Activated T-cell treated with anti-CD3 and anti-CD28 coated beads, Interleukin-2, amount 50 U/mL, for 72 hours (primary cell): ENCODE measurements around the gene ANO2. TPM values are rescaled to one million over a fixed set of nuclear protein-coding genes. Genes with fewer than 3 reads are reported as not detected.

ENCODE experiments used
- ATAC-seq, 2 donors: fragments of 150-1000 bp; cut with Tn5 transposase; replicated peaks in 1 of 2; 2 replicates each; pipeline ENCODE4 v1.10.0; 2021; ENCODE audit warnings: moderate library complexity in 2 of 2, mild to moderate bottlenecking in 1 of 2
- DNase-seq, 2 donors: peaks; one replicate each; pipeline ENCODE4 v3.0.0; 2021 to 2022; ENCODE audit warnings: mixed read lengths in 1 of 2
- H3K27ac Mint-ChIP-seq: one replicate; pipeline ENCODE4 v1.8.0; 2022; ENCODE audit warnings: mild to moderate bottlenecking, moderate library complexity, mixed read lengths
- H3K27me3 Mint-ChIP-seq: one replicate; pipeline ENCODE4 v1.8.0; 2022; ENCODE audit warnings: low read depth, mixed read lengths
- H3K36me3 Mint-ChIP-seq, 2 donors: one replicate each; pipeline ENCODE4 v1.8.0; 2022; ENCODE audit warnings: mixed read lengths in 2 of 2, mild to moderate bottlenecking in 1 of 2; ENCODE audit not compliant: insufficient read depth in 2 of 2
- H3K4me1 Mint-ChIP-seq: one replicate; pipeline ENCODE4 v1.8.0; 2022; ENCODE audit warnings: low read depth, mixed read lengths
- H3K4me3 Mint-ChIP-seq, 2 donors: one replicate each; pipeline ENCODE4 v1.8.0; 2022; ENCODE audit warnings: mild to moderate bottlenecking in 2 of 2, mixed read lengths in 2 of 2, moderate library complexity in 2 of 2
- H3K9me3 Mint-ChIP-seq, 2 donors: one replicate each; pipeline ENCODE4 v1.8.0; 2022; ENCODE audit warnings: mixed read lengths in 2 of 2
- total RNA-seq, 2 donors: library from RNA; stranded (reverse); gene quantifications; one replicate each; pipeline ENCODE4 v1.2.3, GENCODE V29; 2022

ANO2 gene
- total RNA-seq, 2 donors from 2014 or later = not detected

- Mint-ChIP-seq H3K27ac (no peak overlapping the region), H3K9me3 (no peaks in the 10 kb centered on the region), H3K27me3 (no peaks in the 10 kb centered on the region), H3K4me3 (no peak overlapping the region), H3K4me1 (no peaks in the 10 kb centered on the region), H3K36me3 (no peaks in the 10 kb centered on the region)
- ATAC-seq (no peak), DNase-seq (no peak)
Observed at GRCh38 chr12:5806371-5807089, 138.5 kb downstream of the ANO2 start.

- no peak overlapping the region for H3K4me3 Mint-ChIP-seq
- peaks cover 6% of the 10 kb centered on the region for H3K27me3 Mint-ChIP-seq
- ATAC-seq (no peak), DNase-seq (no peak)
- H3K9me3 Mint-ChIP-seq = no peaks in the 10 kb centered on the region
- H3K27ac Mint-ChIP-seq = no peak overlapping the region
- H3K36me3 Mint-ChIP-seq = no peaks in the 10 kb centered on the region
- no peaks in the 10 kb centered on the region for H3K4me1 Mint-ChIP-seq
Observed at GRCh38 chr12:5803532-5803931, 141.5 kb downstream of the ANO2 start.

- H3K9me3 Mint-ChIP-seq = no peaks in the 10 kb centered on the region
- DNase-seq (no peak), ATAC-seq (no peak)
- H3K36me3 Mint-ChIP-seq = no peaks in the 10 kb centered on the region
- H3K27ac Mint-ChIP-seq = no peak overlapping the region
- no peak overlapping the region for H3K4me3 Mint-ChIP-seq
- H3K27me3 Mint-ChIP-seq = peaks cover 6% of the 10 kb centered on the region
- no peaks in the 10 kb centered on the region for H3K4me1 Mint-ChIP-seq
Observed at GRCh38 chr12:5798242-5799015, 146.6 kb downstream of the ANO2 start.

- Mint-ChIP-seq H3K4me1 (no peaks in the 10 kb centered on the region), H3K9me3 (no peaks in the 10 kb centered on the region), H3K36me3 (no peaks in the 10 kb centered on the region), H3K27me3 (peaks cover 6% of the 10 kb centered on the region), H3K4me3 (no peak overlapping the region), H3K27ac (no peak overlapping the region)
- ATAC-seq (no peak), DNase-seq (no peak)
Observed at GRCh38 chr12:5797661-5798060, 147.4 kb downstream of the ANO2 start.

- Mint-ChIP-seq H3K4me1 (no peaks in the 10 kb centered on the region), H3K4me3 (no peak overlapping the region), H3K36me3 (no peaks in the 10 kb centered on the region), H3K9me3 (no peaks in the 10 kb centered on the region), H3K27me3 (peaks cover 12% of the 10 kb centered on the region), H3K27ac (no peak overlapping the region)
- no peak for ATAC-seq
- no peak for DNase-seq
Observed at GRCh38 chr12:5796959-5797225, 148.2 kb downstream of the ANO2 start.

GRCh38 chr12:5796171-5796958 lies 148.7 kb downstream of the ANO2 start:
- peak; percentile 58 to 66 for ATAC-seq

GRCh38 chr12:5794156-5794555 lies 150.9 kb downstream of the ANO2 start:
- ATAC-seq (no peak), DNase-seq (no peak)
- Mint-ChIP-seq H3K4me3 (no peak overlapping the region), H3K4me1 (no peaks in the 10 kb centered on the region), H3K9me3 (no peaks in the 10 kb centered on the region), H3K27me3 (peaks cover 6% of the 10 kb centered on the region), H3K36me3 (no peaks in the 10 kb centered on the region), H3K27ac (no peak overlapping the region)

More at GRCh38 chr12:5796171-5796958, 148.7 kb downstream of the ANO2 start:
- Mint-ChIP-seq H3K9me3 (no peaks in the 10 kb centered on the region), H3K4me3 (no peak overlapping the region), H3K27me3 (peaks cover 12% of the 10 kb centered on the region), H3K4me1 (no peaks in the 10 kb centered on the region), H3K36me3 (no peaks in the 10 kb centered on the region), H3K27ac (no peak overlapping the region)
- peak; percentile 34 to 40 for DNase-seq

GRCh38 chr12:5792343-5792742 lies 152.7 kb downstream of the ANO2 start:
- Mint-ChIP-seq H3K4me3 (no peak overlapping the region), H3K27ac (no peak overlapping the region), H3K9me3 (no peaks in the 10 kb centered on the region), H3K36me3 (no peaks in the 10 kb centered on the region), H3K4me1 (no peaks in the 10 kb centered on the region), H3K27me3 (peaks cover 6% of the 10 kb centered on the region)
- no peak for DNase-seq
- peak; percentile 58 to 75 for ATAC-seq

GRCh38 chr12:5789469-5789968 lies 155.5 kb downstream of the ANO2 start:
- H3K9me3 Mint-ChIP-seq = no peaks in the 10 kb centered on the region
- no peak overlapping the region for H3K4me3 Mint-ChIP-seq
- H3K27ac Mint-ChIP-seq = no peak overlapping the region
- DNase-seq (no peak), ATAC-seq (no peak)
- H3K36me3 Mint-ChIP-seq = no peaks in the 10 kb centered on the region
- peaks cover 6% of the 10 kb centered on the region for H3K27me3 Mint-ChIP-seq
- H3K4me1 Mint-ChIP-seq = no peaks in the 10 kb centered on the region

- Mint-ChIP-seq H3K27ac (no peak overlapping the region), H3K9me3 (peaks cover 0 to 2% of the 10 kb centered on the region in 2 donors), H3K4me1 (no peaks in the 10 kb centered on the region), H3K36me3 (no peaks in the 10 kb centered on the region), H3K4me3 (no peak overlapping the region), H3K27me3 (peaks cover 6% of the 10 kb centered on the region)
- DNase-seq (no peak), ATAC-seq (no peak)
Observed at GRCh38 chr12:5787828-5788227, 157.2 kb downstream of the ANO2 start.

- Mint-ChIP-seq H3K27me3 (no peaks in the 10 kb centered on the region), H3K27ac (no peak overlapping the region)
Observed at GRCh38 chr12:5785601-5786000, 159.5 kb downstream of the ANO2 start.

GRCh38 chr12:5784462-5785130 lies 160.5 kb downstream of the ANO2 start:
- Mint-ChIP-seq H3K36me3 (no peaks in the 10 kb centered on the region), H3K27ac (no peak overlapping the region), H3K27me3 (no peaks in the 10 kb centered on the region), H3K9me3 (peaks cover 0 to 2% of the 10 kb centered on the region in 2 donors), H3K4me3 (no peak overlapping the region), H3K4me1 (no peaks in the 10 kb centered on the region)
- no peak for DNase-seq
- no peak for ATAC-seq

More at GRCh38 chr12:5785601-5786000, 159.5 kb downstream of the ANO2 start:
- Mint-ChIP-seq H3K36me3 (no peaks in the 10 kb centered on the region), H3K9me3 (peaks cover 0 to 2% of the 10 kb centered on the region in 2 donors), H3K4me3 (no peak overlapping the region), H3K4me1 (no peaks in the 10 kb centered on the region)
- DNase-seq (no peak), ATAC-seq (no peak)
